ENCODE measurements around the gene XCL2. TPM values are rescaled to one million over a fixed set of nuclear protein-coding genes. Genes with fewer than 3 reads are reported as not detected.

The XCL2 gene
- total RNA-seq, 1 experiment from 2014 or later, result not detected

DNA sequence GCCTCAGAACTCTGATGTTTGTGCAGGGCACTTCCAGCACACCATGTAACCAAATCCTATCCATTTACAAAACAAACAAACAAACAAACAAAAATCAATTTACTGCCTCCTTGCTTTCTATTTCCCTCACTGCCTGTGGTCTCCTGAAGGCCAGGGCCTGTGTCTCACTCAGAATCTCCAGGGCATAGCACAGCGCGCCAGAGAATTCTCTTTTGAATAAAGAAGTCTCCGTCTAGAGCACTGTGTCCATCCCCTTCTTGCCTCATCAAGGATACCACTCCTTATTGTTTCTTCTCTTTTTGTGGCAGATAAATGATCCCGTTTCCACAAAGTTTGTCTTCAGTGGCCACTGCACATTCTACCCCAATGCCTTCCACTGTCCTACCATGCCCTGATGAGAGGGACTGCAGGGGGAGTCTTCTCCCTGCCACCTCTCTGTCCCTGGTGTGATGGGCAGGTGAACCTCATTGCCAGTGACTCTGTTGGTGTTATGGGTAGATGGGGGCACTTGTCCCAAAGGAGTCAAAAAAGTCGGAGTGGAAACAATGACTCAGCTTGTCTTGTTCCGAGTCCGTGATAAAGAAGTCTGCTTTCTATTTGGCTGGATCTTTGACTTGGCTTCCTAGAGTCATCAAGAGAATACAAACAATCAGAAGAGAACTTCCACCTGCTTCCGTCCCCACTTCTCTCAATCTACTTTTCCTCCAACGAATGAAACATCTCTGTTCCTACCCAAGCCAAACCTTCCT is 30.0 kb downstream of the XCL2 start:
- no peak overlapping the region for H3K4me3 ChIP-seq (ENCODE audit: low read depth in 2 of 2, low read length in 2 of 2)
- DNase-seq (ENCODE audit: low read depth, low spot score) (no peak), ATAC-seq (no peak)
- in situ Hi-C loops (cut with HindIII; ENCODE audit: low pct_unique_long_range_greater_than_20kb, low sequenced_read_pairs), result no loop called here
- H3K4me1 ChIP-seq (ENCODE audit: control insufficient read depth, insufficient read depth, low read length), result no peaks in the 10 kb centered on the region
- no peaks in the 10 kb centered on the region for H3K36me3 ChIP-seq (ENCODE audit: control insufficient read depth, insufficient read depth, low read length)
- BruUV-seq (replicated peaks), result no TSS peak
- intact Hi-C loops (cut with micrococcal nuclease; ENCODE audit: unreplicated experiment), result no loop called here
- TF ChIP-seq, protein P1, sequence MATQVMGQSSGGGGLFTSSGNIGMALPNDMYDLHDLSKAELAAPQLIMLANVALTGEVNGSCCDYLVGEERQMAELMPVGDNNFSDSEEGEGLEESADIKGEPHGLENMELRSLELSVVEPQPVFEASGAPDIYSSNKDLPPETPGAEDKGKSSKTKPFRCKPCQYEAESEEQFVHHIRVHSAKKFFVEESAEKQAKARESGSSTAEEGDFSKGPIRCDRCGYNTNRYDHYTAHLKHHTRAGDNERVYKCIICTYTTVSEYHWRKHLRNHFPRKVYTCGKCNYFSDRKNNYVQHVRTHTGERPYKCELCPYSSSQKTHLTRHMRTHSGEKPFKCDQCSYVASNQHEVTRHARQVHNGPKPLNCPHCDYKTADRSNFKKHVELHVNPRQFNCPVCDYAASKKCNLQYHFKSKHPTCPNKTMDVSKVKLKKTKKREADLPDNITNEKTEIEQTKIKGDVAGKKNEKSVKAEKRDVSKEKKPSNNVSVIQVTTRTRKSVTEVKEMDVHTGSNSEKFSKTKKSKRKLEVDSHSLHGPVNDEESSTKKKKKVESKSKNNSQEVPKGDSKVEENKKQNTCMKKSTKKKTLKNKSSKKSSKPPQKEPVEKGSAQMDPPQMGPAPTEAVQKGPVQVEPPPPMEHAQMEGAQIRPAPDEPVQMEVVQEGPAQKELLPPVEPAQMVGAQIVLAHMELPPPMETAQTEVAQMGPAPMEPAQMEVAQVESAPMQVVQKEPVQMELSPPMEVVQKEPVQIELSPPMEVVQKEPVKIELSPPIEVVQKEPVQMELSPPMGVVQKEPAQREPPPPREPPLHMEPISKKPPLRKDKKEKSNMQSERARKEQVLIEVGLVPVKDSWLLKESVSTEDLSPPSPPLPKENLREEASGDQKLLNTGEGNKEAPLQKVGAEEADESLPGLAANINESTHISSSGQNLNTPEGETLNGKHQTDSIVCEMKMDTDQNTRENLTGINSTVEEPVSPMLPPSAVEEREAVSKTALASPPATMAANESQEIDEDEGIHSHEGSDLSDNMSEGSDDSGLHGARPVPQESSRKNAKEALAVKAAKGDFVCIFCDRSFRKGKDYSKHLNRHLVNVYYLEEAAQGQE (IDR thresholded peaks at IDR 0.05; ENCODE audit: insufficient read depth in 1 of 2, low read depth in 2 of 2, low read length in 1 of 2), result no peak
- no peak for TF ChIP-seq POLR2AphosphoS5 (IDR thresholded peaks at IDR 0.05; ENCODE audit: low read depth, low read length)
- H3K27me3 ChIP-seq (ENCODE audit: control insufficient read depth, insufficient read depth, low read length), result no peaks in the 10 kb centered on the region; the same call in 1 of the 2 replicates
- no peak overlapping the region for H3K27ac ChIP-seq (ENCODE audit: low read length)
- H3K9me3 ChIP-seq (ENCODE audit: control insufficient read depth, insufficient read depth, low read depth, low read length), result no peaks in the 10 kb centered on the region
- CTCF ChIA-PET, result no interaction called here
- POLR2A ChIA-PET, result no interaction called here

- Histone ChIP-seq H3K27me3 (ENCODE audit: control insufficient read depth, insufficient read depth, low read length) (no peaks in the 10 kb centered on the region; the same call in 1 of the 2 replicates), H3K9me3 (ENCODE audit: control insufficient read depth, insufficient read depth, low read depth, low read length) (no peaks in the 10 kb centered on the region), H3K4me1 (ENCODE audit: control insufficient read depth, insufficient read depth, low read length) (no peaks in the 10 kb centered on the region), H3K36me3 (ENCODE audit: control insufficient read depth, insufficient read depth, low read length) (no peaks in the 10 kb centered on the region), H3K4me3 (ENCODE audit: low read depth in 2 of 2, low read length in 2 of 2) (no peak overlapping the region), H3K27ac (ENCODE audit: low read length) (no peak overlapping the region)
- DNase-seq (ENCODE audit: low read depth, low spot score) (no peak), ATAC-seq (no peak)
- no TSS peak for BruUV-seq (replicated peaks)
- in situ Hi-C loops (cut with HindIII; ENCODE audit: low pct_unique_long_range_greater_than_20kb, low sequenced_read_pairs), result no loop called here
- TF ChIP-seq POLR2AphosphoS5 (IDR thresholded peaks at IDR 0.05; ENCODE audit: low read depth, low read length), result no peak
- TF ChIP-seq, protein P1 (IDR thresholded peaks at IDR 0.05; ENCODE audit: insufficient read depth in 1 of 2, low read depth in 2 of 2, low read length in 1 of 2), result no peak
- no peak for TF ChIP-seq SIN3A (IDR thresholded peaks at IDR 0.05; ENCODE audit: borderline replicate concordance, insufficient read depth, low read depth, low read length)
- no peak for TF ChIP-seq CTCF (IDR thresholded peaks at IDR 0.05)
- TF ChIP-seq TCF7L2 (IDR thresholded peaks at IDR 0.05; ENCODE audit: low read depth, low read length), result no peak
- POLR2A ChIA-PET, result no interaction called here
- intact Hi-C loops (cut with micrococcal nuclease; ENCODE audit: unreplicated experiment), result no loop called here
- CTCF ChIA-PET, result no interaction called here
Measured at GRCh38 chr1:168512864-168513595, 30.8 kb downstream of the XCL2 start.

Data from Panc1 (cell line).